Endothelial cell of umbilical vein (primary cell): ENCODE measurements around the gene FAM149B1. TPM values are rescaled to one million over a fixed set of nuclear protein-coding genes. Genes with fewer than 3 reads are reported as not detected.

Experiments used
- BruUV-seq: library from RNA; stranded (reverse); fragments of 400-500 nt; replicated peaks from 2 replicates; lab custom pipeline; 2021; lab: Mats Ljungman, UMichigan
- CTCF ChIA-PET: fragments of 300-600, 350-600 bp; sonication (Branson Sonifier 250); formaldehyde crosslinking; loops from one replicate; lab custom pipeline; 2021; ENCODE audit warnings: antibody characterized with exemption, inconsistent platforms; lab: Charles Lee
- POLR2A ChIA-PET: fragments of 300-600, 350-600 bp; sonication (Branson Sonifier 250); formaldehyde crosslinking; loops from one replicate; lab custom pipeline; 2021; ENCODE audit warnings: antibody characterized with exemption, inconsistent platforms; lab: Charles Lee
- DNase-seq: peaks from one replicate; pipeline ENCODE4 v3.0.0-alpha.2; 2011; ENCODE audit warnings: low read depth, low spot score
- FAIRE-seq: peaks from 2 replicates; lab custom pipeline; 2011; peaks lifted over from hg19 to GRCh38; lab: Jason Lieb, UNC
- H2AFZ ChIP-seq: 2 replicates; pipeline ENCODE4 v1.6.0; 2012; ENCODE audit warnings: low read depth, low read length, control low read depth, inconsistent platforms
- H3K27ac ChIP-seq: 2 replicates; pipeline ENCODE4 v1.5.1; 2011; ENCODE audit warnings: low read depth, mild to moderate bottlenecking, control low read depth, low read length, moderate library complexity; ENCODE audit not compliant: insufficient read depth
- H3K27me3 ChIP-seq, 2 experiments: 2 replicates each; pipeline versions ENCODE4 v1.6.0 to v1.6.1; 2011; ENCODE audit warnings: low read length in 2 of 2, mixed read lengths in 1 of 2; ENCODE audit not compliant: control insufficient read depth in 2 of 2, insufficient read depth in 2 of 2
- H3K36me3 ChIP-seq, 2 experiments: 2 replicates in 1 of 2; 3 replicates in 1 of 2; pipeline ENCODE4 v1.5.1; 2011; ENCODE audit warnings: low read length in 2 of 2, mild to moderate bottlenecking in 1 of 2, moderate library complexity in 1 of 2; ENCODE audit not compliant: control insufficient read depth in 2 of 2, insufficient read depth in 2 of 2; ENCODE audit errors: extremely low read depth in 1 of 2
- H3K4me1 ChIP-seq: 3 replicates; pipeline ENCODE4 v1.5.1; 2011; ENCODE audit warnings: mild to moderate bottlenecking, low read length; ENCODE audit not compliant: control insufficient read depth, insufficient read depth; ENCODE audit errors: extremely low read depth
- H3K4me2 ChIP-seq: 2 replicates; pipeline ENCODE4 v1.6.1; 2011; ENCODE audit warnings: low read length, control low read depth, mixed read lengths; ENCODE audit not compliant: insufficient read depth
- H3K4me3 ChIP-seq, 3 experiments: fragments of 200-600 bp in 1 of 3; sonication (generic), shearing (Covaris generic) in 1 of 3; replicated peaks in 1 of 3; 2 replicates each; pipeline ENCODE4 v1.5.1; 2011 to 2016; ENCODE audit warnings: control low read depth in 3 of 3, low read length in 3 of 3, mild to moderate bottlenecking in 2 of 3, inconsistent platforms in 1 of 3, low read depth in 1 of 3, moderate library complexity in 1 of 3; ENCODE audit not compliant: insufficient read depth in 1 of 3
- H3K79me2 ChIP-seq: 2 replicates; pipeline ENCODE4 v1.6.0; 2012; ENCODE audit warnings: low read length, inconsistent platforms; ENCODE audit not compliant: control insufficient read depth, insufficient read depth
- H3K9ac ChIP-seq: replicated peaks from 2 replicates; pipeline ENCODE3; 2011; ENCODE audit warnings: low read length, control low read depth; ENCODE audit not compliant: insufficient read depth; ENCODE audit errors: extremely low read depth
- H3K9me1 ChIP-seq: replicated peaks from 3 replicates; pipeline ENCODE4 v1.6.0; 2011; ENCODE audit warnings: mild to moderate bottlenecking, low read length; ENCODE audit not compliant: control insufficient read depth, insufficient read depth; ENCODE audit errors: extremely low read depth
- H3K9me3 ChIP-seq: replicated peaks from 2 replicates; pipeline ENCODE4 v1.5.1; 2012; ENCODE audit warnings: low read length, inconsistent platforms; ENCODE audit not compliant: control insufficient read depth, insufficient read depth
- H4K20me1 ChIP-seq: replicated peaks from 2 replicates; pipeline ENCODE3; 2011; ENCODE audit warnings: mild to moderate bottlenecking, low read length; ENCODE audit not compliant: control insufficient read depth, insufficient read depth; ENCODE audit errors: extremely low read depth
- EZH2 ChIP-seq: IDR thresholded peaks from 2 replicates; pipeline ENCODE4 v1.6.1; 2012; ENCODE audit warnings: borderline replicate concordance, low read depth, mild to moderate bottlenecking, moderate library complexity, low read length, inconsistent platforms; ENCODE audit not compliant: severe bottlenecking
- FOS ChIP-seq: IDR thresholded peaks from 2 replicates; pipeline ENCODE4 v1.6.1; 2011; ENCODE audit warnings: mild to moderate bottlenecking, low read length, moderate library complexity, borderline replicate concordance; ENCODE audit not compliant: insufficient read depth
- GATA2 ChIP-seq: IDR thresholded peaks from 2 replicates; pipeline ENCODE4 v1.7.0; 2011; ENCODE audit warnings: low read depth, mild to moderate bottlenecking, moderate library complexity, mixed read lengths, low read length; ENCODE audit not compliant: insufficient read length, insufficient read depth
- JUN ChIP-seq: IDR thresholded peaks from 2 replicates; pipeline ENCODE4 v1.6.1; 2011; ENCODE audit warnings: borderline replicate concordance, low read depth; ENCODE audit not compliant: insufficient read length, insufficient read depth
- MYC ChIP-seq: IDR thresholded peaks from one replicate; pipeline ENCODE4 v1.6.1; 2011; ENCODE audit warnings: mild to moderate bottlenecking, low read depth, low read length
- POLR2A ChIP-seq: IDR thresholded peaks from 2 replicates; pipeline ENCODE4 v1.6.1; 2012; ENCODE audit warnings: low read depth, mild to moderate bottlenecking, control low read depth, low read length
- POLR2AphosphoS5 ChIP-seq: IDR thresholded peaks from 2 replicates; pipeline ENCODE4 v1.6.1; 2012; ENCODE audit warnings: low read depth, mild to moderate bottlenecking, control low read depth, low read length, moderate library complexity; ENCODE audit not compliant: insufficient read depth
- dilution Hi-C: fragments of 300-500 bp; cut with MboI; formaldehyde crosslinking; loops from one replicate; pipeline ENCODE4 v1.15.0; 2019; ENCODE audit warnings: low sequenced_read_pairs; ENCODE audit not compliant: extremely low pct_ligation_motif_present
- intact Hi-C: fragments of 100-400 bp; cut with micrococcal nuclease; formaldehyde crosslinking; loops from one replicate; pipeline ENCODE4 v1.10.0; 2022
- polyA plus RNA-seq, 4 experiments: library from polyadenylated mRNA; depleted of rRNA in 3 of 4; stranded (reverse) in 3 of 4; unstranded in 1 of 4; fragments of >200 nt; gene quantifications; 2 replicates each; pipeline versions ENCODE4 v1.2.1 to v1.2.3, GENCODE V29; 2011 to 2012; ENCODE audit warnings: missing spikeins in 1 of 4
- total RNA-seq: library from RNA; stranded (reverse); gene quantifications from 2 replicates; pipeline ENCODE4 v1.2.3, GENCODE V29; 2021
- TF ChIP-seq, protein P1 (sequence below), 2 donors: IDR thresholded peaks; 1 replicate in 1 of 2; 2 replicates in 1 of 2; pipeline ENCODE4 v1.5.1; 2011; ENCODE audit warnings: low read length in 2 of 2, mild to moderate bottlenecking in 2 of 2, moderate library complexity in 2 of 2, control low read depth in 1 of 2, inconsistent platforms in 1 of 2, low read depth in 1 of 2; ENCODE audit not compliant: insufficient read depth in 1 of 2; ENCODE audit errors: extremely low read depth in 1 of 2
- TF ChIP-seq, protein P2 (sequence below): IDR thresholded peaks from 2 replicates; pipeline ENCODE4 v1.6.1; 2011; ENCODE audit not compliant: insufficient read depth, insufficient read length

Gene FAM149B1
- total and polyA plus RNA-seq, 2 donors (not counting 3 experiments of a cell fraction or from before 2014, with no cell fraction given): 19.5 to 26.7 TPM

DNA sequence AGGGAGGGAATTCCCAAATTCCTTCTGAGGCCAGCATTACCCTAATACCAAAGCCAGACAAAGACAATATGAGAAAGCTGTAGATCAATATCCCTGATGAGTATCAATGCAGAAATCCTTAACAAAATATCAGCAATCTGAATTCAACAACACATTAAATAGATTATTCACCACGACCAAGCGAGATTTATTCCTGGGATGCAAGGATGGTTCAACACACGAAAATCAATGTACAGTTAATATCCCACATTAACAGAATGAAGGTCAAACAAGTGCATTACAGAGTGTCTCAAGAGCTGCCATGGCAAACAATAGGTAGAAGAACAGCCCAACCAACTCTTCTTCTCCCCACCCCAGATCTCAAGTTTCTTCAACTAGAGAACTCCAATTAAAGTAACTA is 6.3 kb upstream of the FAM149B1 start:
- no peak overlapping the region for H3K9ac ChIP-seq
- no TSS peak for BruUV-seq
- H3K4me1 ChIP-seq: no peaks in the 10 kb centered on the region
- intact Hi-C loops (no loop called here), dilution Hi-C loops (no loop called here)
- FAIRE-seq: no peak
- CTCF ChIA-PET: interaction anchor here (1.1 kb wide), 2 partner anchors 10 to 797 kb away, joined by 3 read pairs; no protein-coding TSS in a partner anchor
- H2AFZ ChIP-seq: no peak overlapping the region
- no peak for DNase-seq
- H3K4me3 ChIP-seq: no peak overlapping the region
- no peaks in the 10 kb centered on the region for H3K27me3 ChIP-seq
- POLR2A ChIA-PET: no interaction called here
- H3K4me2 ChIP-seq: no peak overlapping the region
- no peaks in the 10 kb centered on the region for H3K9me3 ChIP-seq
- peaks cover 7% of the 10 kb centered on the region for H4K20me1 ChIP-seq
- H3K27ac ChIP-seq: no peak overlapping the region
- peaks cover 4% of the 10 kb centered on the region in 2 experiments for H3K36me3 ChIP-seq
- peaks cover 55% of the 10 kb centered on the region for H3K79me2 ChIP-seq
- TF ChIP-seq EZH2 (no peak), JUN (no peak), POLR2A (no peak), GATA2 (no peak), MYC (no peak), POLR2AphosphoS5 (no peak), FOS (no peak)
- TF ChIP-seq, protein P1, sequence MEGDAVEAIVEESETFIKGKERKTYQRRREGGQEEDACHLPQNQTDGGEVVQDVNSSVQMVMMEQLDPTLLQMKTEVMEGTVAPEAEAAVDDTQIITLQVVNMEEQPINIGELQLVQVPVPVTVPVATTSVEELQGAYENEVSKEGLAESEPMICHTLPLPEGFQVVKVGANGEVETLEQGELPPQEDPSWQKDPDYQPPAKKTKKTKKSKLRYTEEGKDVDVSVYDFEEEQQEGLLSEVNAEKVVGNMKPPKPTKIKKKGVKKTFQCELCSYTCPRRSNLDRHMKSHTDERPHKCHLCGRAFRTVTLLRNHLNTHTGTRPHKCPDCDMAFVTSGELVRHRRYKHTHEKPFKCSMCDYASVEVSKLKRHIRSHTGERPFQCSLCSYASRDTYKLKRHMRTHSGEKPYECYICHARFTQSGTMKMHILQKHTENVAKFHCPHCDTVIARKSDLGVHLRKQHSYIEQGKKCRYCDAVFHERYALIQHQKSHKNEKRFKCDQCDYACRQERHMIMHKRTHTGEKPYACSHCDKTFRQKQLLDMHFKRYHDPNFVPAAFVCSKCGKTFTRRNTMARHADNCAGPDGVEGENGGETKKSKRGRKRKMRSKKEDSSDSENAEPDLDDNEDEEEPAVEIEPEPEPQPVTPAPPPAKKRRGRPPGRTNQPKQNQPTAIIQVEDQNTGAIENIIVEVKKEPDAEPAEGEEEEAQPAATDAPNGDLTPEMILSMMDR (IDR thresholded peaks at IDR 0.05; ENCODE audit: extremely low read depth in 1 of 2, insufficient read depth in 1 of 2, low read depth in 1 of 2, low read length in 2 of 2): no peak
- TF ChIP-seq, protein P2, sequence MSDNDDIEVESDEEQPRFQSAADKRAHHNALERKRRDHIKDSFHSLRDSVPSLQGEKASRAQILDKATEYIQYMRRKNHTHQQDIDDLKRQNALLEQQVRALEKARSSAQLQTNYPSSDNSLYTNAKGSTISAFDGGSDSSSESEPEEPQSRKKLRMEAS: no peak
- H3K9me1 ChIP-seq: no peaks in the 10 kb centered on the region
